ENCODE measurements around the gene GYPC.

Gene GYPC

GRCh38 chr2:126729896-126730295, 73.9 kb downstream of the GYPC start:
- no peak for TF ChIP-seq CTCF (conservative IDR thresholded peaks at IDR 0.05; ENCODE audit: low read depth, low read length)
- Histone ChIP-seq H3K4me2 (no peak overlapping the region), H3K9ac (no peak overlapping the region), H3K4me3 (IDR thresholded peaks at IDR 0.05; ENCODE audit: insufficient read depth, low read depth, low read length) (no peak overlapping the region), H3K79me2 (ENCODE audit: insufficient read depth, low read depth) (no peaks in the 10 kb centered on the region), H3K36me3 (ENCODE audit: insufficient read depth) (no peaks in the 10 kb centered on the region), H3K27ac (no peak overlapping the region), H3K4me1 (ENCODE audit: low read depth, poor library complexity, severe bottlenecking) (no peaks in the 10 kb centered on the region), H3K27me3 (ENCODE audit: insufficient read depth, low read depth) (no peaks in the 10 kb centered on the region), H2AFZ (ENCODE audit: low read depth) (no peak overlapping the region), H4K20me1 (ENCODE audit: insufficient read depth) (no peaks in the 10 kb centered on the region)

- Histone ChIP-seq H3K79me2 (ENCODE audit: insufficient read depth, low read depth) (no peaks in the 10 kb centered on the region), H3K27ac (no peak overlapping the region), H2AFZ (ENCODE audit: low read depth) (no peak overlapping the region), H3K4me1 (ENCODE audit: low read depth, poor library complexity, severe bottlenecking) (no peaks in the 10 kb centered on the region), H3K36me3 (ENCODE audit: insufficient read depth) (no peaks in the 10 kb centered on the region), H3K4me2 (no peak overlapping the region), H3K4me3 (IDR thresholded peaks at IDR 0.05; ENCODE audit: insufficient read depth, low read depth, low read length) (no peak overlapping the region), H3K27me3 (ENCODE audit: insufficient read depth, low read depth) (no peaks in the 10 kb centered on the region), H3K9ac (no peak overlapping the region), H4K20me1 (ENCODE audit: insufficient read depth) (no peaks in the 10 kb centered on the region)
- TF ChIP-seq CTCF (conservative IDR thresholded peaks at IDR 0.05; ENCODE audit: low read depth, low read length), result no peak
These were observed 74.7 kb downstream of the GYPC start for GRCh38 chr2:126730655-126731054.

DNA sequence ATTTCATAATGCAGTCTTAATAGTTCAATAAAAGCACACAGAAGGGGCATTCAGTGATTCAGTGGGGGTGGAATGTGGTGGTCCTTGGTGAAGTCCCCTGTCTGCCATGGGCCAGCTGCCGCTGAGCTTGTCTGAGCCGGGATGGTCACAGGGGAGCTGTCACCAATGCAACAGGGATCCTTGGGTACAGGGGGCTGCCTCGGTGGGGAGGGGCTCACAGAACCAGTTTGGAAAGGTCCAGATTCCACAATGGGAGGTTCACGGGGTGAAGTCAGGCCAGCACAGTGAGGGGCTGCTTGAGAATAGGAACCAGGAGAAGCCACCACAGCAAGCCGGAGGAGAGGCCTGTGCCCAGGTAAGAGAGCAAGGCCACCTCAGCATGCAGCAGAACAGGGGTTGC, 75.4 kb downstream of the GYPC start:
- no peak for TF ChIP-seq CTCF (conservative IDR thresholded peaks at IDR 0.05; ENCODE audit: low read depth, low read length)
- Histone ChIP-seq H3K36me3 (ENCODE audit: insufficient read depth) (no peaks in the 10 kb centered on the region), H2AFZ (ENCODE audit: low read depth) (no peak overlapping the region)

GRCh38 chr2:126732682-126733245, 76.8 kb downstream of the GYPC start:
- Histone ChIP-seq H4K20me1 (ENCODE audit: insufficient read depth) (no peaks in the 10 kb centered on the region), H3K27me3 (ENCODE audit: insufficient read depth, low read depth) (no peaks in the 10 kb centered on the region), H3K79me2 (ENCODE audit: insufficient read depth, low read depth) (no peaks in the 10 kb centered on the region), H3K36me3 (ENCODE audit: insufficient read depth) (no peaks in the 10 kb centered on the region), H3K4me2 (no peak overlapping the region), H3K4me3 (IDR thresholded peaks at IDR 0.05; ENCODE audit: insufficient read depth, low read depth, low read length) (no peak overlapping the region), H3K27ac (no peak overlapping the region), H3K4me1 (ENCODE audit: low read depth, poor library complexity, severe bottlenecking) (no peaks in the 10 kb centered on the region), H3K9ac (no peak overlapping the region), H2AFZ (ENCODE audit: low read depth) (no peak overlapping the region)
- TF ChIP-seq CTCF (conservative IDR thresholded peaks at IDR 0.05; ENCODE audit: low read depth, low read length), result no peak

More for the DNA sequence above, 75.4 kb downstream of the GYPC start:
- no peaks in the 10 kb centered on the region for H4K20me1 ChIP-seq (ENCODE audit: insufficient read depth)
- no peaks in the 10 kb centered on the region for H3K27me3 ChIP-seq (ENCODE audit: insufficient read depth, low read depth)
- no peak overlapping the region for H3K27ac ChIP-seq
- no peak overlapping the region for H3K9ac ChIP-seq
- no peak overlapping the region for H3K4me3 ChIP-seq (IDR thresholded peaks at IDR 0.05; ENCODE audit: insufficient read depth, low read depth, low read length)
- no peaks in the 10 kb centered on the region for H3K79me2 ChIP-seq (ENCODE audit: insufficient read depth, low read depth)
- no peaks in the 10 kb centered on the region for H3K4me1 ChIP-seq (ENCODE audit: low read depth, poor library complexity, severe bottlenecking)
- no peak overlapping the region for H3K4me2 ChIP-seq
